Head of caudate nucleus (tissue), 42 donors: ENCODE measurements around the gene DDX41.

Experiments used
- DNase-seq, 42 donors: peaks; one replicate each; pipeline versions ENCODE4 v3.0.0 to v3.0.0-alpha.2; 2020 to 2021; ENCODE audit warnings: mixed read lengths in 7 of 42
- intact Hi-C: fragments of 100-400 bp; cut with DNase I; formaldehyde crosslinking; loops from one replicate; pipeline ENCODE4 v1.15.0; 2022

The DDX41 gene

GRCh38 chr5:177504086-177505056 lies 12.4 kb downstream of the DDX41 start:
- intact Hi-C loops, result loop anchor here (5.0 kb wide), 1 partner anchor 112 kb away; no protein-coding TSS in a partner anchor
- no peak for DNase-seq

GRCh38 chr5:177503351-177504085 lies 13.2 kb downstream of the DDX41 start:
- intact Hi-C loops, result loop anchor here (5.0 kb wide), 1 partner anchor 111 kb away; no protein-coding TSS in a partner anchor
- no peak for DNase-seq

- DNase-seq, result no peak
- intact Hi-C loops, result loop anchor here (5.0 kb wide), 1 partner anchor 111 kb away; no protein-coding TSS in a partner anchor
These were observed 13.9 kb downstream of the DDX41 start for GRCh38 chr5:177502886-177503285.

- peak in 2 of 42 donors; percentile 57 to 69 for DNase-seq
- intact Hi-C loops, result loop anchor here (5.0 kb wide), 1 partner anchor 110 kb away; no protein-coding TSS in a partner anchor
These were observed 14.7 kb downstream of the DDX41 start for GRCh38 chr5:177501874-177502678.

GRCh38 chr5:177500685-177501522 lies 15.9 kb downstream of the DDX41 start:
- DNase-seq, result peak; percentile 86 to 96 (median 92)
- intact Hi-C loops, result loop anchor here (5.0 kb wide), 1 partner anchor 109 kb away; no protein-coding TSS in a partner anchor

- DNase-seq, result no peak
These were observed 16.9 kb downstream of the DDX41 start for GRCh38 chr5:177499842-177500241.

GRCh38 chr5:177498013-177498787 lies 18.6 kb downstream of the DDX41 start:
- intact Hi-C loops, result loop anchor here (5.0 kb wide), 1 partner anchor 41 kb away; no protein-coding TSS in a partner anchor
- DNase-seq, result no peak

More at GRCh38 chr5:177499842-177500241, 16.9 kb downstream of the DDX41 start:
- intact Hi-C loops, result loop anchor here (5.0 kb wide), 2 partner anchors 43 to 108 kb away; no protein-coding TSS in a partner anchor

- peak; percentile 76 to 97 (median 90) for DNase-seq
- intact Hi-C loops, result loop anchor here (5.0 kb wide), 1 partner anchor 40 kb away; no protein-coding TSS in a partner anchor
These were observed 19.3 kb downstream of the DDX41 start, which contains the start of gene PDLIM7 for GRCh38 chr5:177497292-177498012. Gene PDLIM7, minus strand, starts transcription at chr5:177497604. Its CDS starts 1,092 bp downstream, at chr5:177496512.

GRCh38 chr5:177496727-177497291 lies 20.0 kb downstream of the DDX41 start:
- no peak for DNase-seq
- intact Hi-C loops, result loop anchor here (5.0 kb wide), 1 partner anchor 40 kb away; no protein-coding TSS in a partner anchor

- intact Hi-C loops, result loop anchor here (5.0 kb wide), 1 partner anchor 39 kb away; no protein-coding TSS in a partner anchor
- no peak for DNase-seq
These were observed 20.6 kb downstream of the DDX41 start for GRCh38 chr5:177496070-177496726.

- intact Hi-C loops, result loop anchor here (5.0 kb wide), 1 partner anchor 38 kb away; no protein-coding TSS in a partner anchor
- no peak for DNase-seq
These were observed 21.3 kb downstream of the DDX41 start for GRCh38 chr5:177495243-177496060.

- peak in 1 of 42 donors; percentile 56 for DNase-seq
- intact Hi-C loops, result loop anchor here (5.0 kb wide), 1 partner anchor 37 kb away; no protein-coding TSS in a partner anchor
These were observed 22.2 kb downstream of the DDX41 start for GRCh38 chr5:177494346-177495195.

GRCh38 chr5:177493795-177494345 lies 22.9 kb downstream of the DDX41 start:
- intact Hi-C loops, result no loop called here
- no peak for DNase-seq
